HG03066 (cell line): ENCODE data around the gene C6orf89.
"Not testable (repeated sequence)": the region's sequence is repeated elsewhere in the genome, so short reads cannot be mapped to it uniquely, and the experiment has no call there.

Source experiments
- ATAC-seq: cut with Tn5 transposase; IDR thresholded peaks from one replicate; pipeline ENCODE4 v1.9.1; 2021; ENCODE audit warnings: low read depth; ENCODE audit not compliant: unreplicated experiment

C6orf89 gene

DNA sequence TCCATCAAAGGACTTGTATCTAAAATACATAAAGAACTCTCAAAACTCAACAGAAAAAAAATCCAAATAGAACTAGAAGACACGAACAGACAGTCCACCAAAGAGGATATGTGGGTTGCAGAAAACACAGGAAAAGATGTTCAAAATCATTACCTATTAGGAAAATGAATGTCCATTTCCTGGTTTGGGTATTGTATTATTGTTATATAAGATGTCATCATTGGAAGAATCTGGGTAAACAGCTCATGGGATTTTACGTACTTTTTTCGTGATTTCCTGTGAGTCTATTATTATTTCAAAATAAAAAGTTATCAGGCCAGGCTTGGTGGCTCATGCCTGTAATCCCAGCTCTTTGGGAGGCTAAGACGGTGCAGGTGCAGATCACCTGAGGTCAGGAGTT is 59.5 kb downstream of the C6orf89 start:
- ATAC-seq = no peak

GRCh38 chr6:36946526-36946925 is 60.8 kb downstream of the C6orf89 start:
- ATAC-seq = no peak

DNA sequence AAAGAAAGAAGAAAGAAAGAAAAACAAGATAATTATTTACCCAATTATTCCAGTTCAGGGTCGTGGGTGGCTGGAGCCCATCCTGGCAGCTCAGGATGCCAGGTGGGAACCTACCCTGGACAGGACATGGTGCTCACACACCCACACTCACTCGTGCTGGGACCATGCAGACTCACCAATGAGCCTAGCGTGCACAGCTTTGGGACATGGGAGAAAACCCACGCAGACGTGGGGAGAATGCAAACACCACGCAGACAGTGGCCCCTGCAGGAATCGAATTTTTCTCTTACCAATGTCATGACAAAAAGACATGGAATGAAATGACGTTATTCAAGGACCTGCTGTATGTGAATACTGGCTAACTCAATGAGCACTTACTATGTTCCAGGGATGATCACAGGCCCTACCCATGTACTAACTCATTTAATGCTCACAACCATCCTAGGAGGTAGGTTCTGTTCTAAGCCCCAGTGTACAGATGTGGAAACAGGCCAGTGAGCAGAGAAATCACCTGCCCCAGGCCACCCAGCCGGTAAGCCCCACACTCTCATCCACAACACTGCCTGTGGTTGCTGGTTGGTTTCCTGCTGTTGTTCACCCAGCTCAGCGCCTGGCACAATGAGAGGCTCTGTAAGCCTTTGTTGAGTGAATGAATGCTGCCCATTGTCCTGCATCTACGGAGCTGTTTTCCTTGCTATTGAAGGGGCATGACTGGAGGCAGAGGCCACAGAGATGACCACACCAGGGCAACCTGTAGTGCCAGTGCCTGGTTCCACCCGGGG is 62.0 kb downstream of the C6orf89 start:
- no peak for ATAC-seq

DNA sequence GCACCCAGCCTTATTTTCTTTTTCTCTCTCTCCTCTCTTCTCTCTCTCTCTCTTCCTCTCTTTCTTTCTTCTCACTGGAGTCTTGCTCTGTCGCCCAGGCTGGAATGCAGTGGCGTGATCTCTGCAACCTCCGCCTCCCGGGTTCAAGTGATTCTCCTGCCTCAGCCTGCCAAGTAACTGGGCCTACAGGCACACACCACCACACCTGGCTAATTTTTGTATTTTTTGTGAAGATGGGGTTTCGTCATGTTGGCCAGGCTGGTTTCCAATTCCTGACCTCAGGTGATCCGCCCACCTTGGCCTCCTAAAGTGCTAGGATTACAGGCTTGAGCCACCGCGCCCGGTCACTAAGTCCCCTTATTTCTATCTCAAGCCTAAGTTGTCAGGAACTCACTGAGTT is 63.3 kb downstream of the C6orf89 start:
- ATAC-seq = not testable (repeated sequence)

GRCh38 chr6:36949636-36950035 is 63.9 kb downstream of the C6orf89 start:
- ATAC-seq = no peak

- ATAC-seq = no peak
Observed at GRCh38 chr6:36953931-36954261, 68.1 kb downstream of the C6orf89 start.

DNA sequence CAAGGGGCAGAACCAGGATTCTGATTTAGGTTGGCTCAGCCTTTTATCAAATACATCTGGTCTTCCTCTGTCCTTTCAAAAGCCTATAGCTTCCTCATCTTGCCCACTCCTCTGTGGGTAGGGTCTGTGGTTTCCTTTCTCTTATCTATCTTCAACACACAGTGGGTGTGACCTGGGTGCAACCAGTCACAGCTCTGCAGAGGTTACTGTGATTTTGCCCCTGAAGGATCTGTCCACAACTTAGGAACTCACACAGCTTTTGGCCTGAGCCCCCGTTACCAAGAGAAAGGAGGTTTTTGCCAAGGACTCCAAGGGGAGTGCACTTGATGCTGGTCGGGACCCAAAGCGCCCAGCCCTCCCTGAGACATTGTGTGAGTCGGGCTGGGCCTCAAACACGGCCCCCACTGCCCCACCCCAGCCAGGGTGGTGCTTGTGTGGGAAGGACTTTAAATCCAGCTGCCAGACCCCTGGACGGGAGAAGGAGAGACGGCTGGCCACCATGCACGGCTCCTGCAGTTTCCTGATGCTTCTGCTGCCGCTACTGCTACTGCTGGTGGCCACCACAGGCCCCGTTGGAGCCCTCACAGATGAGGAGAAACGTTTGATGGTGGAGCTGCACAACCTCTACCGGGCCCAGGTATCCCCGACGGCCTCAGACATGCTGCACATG is 68.6 kb downstream of the C6orf89 start, which contains the start of gene PI16:
Gene PI16 (plus strand): TSS at position 477 of the 670 bp plus-strand sequence. CDS start 23 bp downstream, at position 500.
- ATAC-seq = no peak

DNA sequence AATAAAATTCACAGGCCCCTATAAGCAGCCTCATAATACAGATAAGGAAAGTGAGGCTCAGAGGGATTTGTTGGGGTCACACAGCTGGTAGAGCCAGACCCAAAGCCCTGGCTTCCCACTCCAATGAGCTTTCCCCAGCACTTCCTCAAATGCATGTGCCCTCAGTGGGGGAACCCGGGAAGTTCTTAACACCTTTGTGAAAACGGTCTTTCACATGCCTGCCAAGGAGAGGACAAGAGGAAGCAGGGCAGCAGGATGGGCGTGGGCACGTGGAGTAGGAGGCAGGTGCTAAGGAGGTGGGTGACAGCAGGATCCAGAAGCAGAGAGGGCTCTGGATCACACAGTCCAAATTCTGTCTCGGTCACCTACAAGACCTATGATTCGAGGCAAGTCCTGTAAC is 69.4 kb downstream of the C6orf89 start:
- ATAC-seq = no peak

DNA sequence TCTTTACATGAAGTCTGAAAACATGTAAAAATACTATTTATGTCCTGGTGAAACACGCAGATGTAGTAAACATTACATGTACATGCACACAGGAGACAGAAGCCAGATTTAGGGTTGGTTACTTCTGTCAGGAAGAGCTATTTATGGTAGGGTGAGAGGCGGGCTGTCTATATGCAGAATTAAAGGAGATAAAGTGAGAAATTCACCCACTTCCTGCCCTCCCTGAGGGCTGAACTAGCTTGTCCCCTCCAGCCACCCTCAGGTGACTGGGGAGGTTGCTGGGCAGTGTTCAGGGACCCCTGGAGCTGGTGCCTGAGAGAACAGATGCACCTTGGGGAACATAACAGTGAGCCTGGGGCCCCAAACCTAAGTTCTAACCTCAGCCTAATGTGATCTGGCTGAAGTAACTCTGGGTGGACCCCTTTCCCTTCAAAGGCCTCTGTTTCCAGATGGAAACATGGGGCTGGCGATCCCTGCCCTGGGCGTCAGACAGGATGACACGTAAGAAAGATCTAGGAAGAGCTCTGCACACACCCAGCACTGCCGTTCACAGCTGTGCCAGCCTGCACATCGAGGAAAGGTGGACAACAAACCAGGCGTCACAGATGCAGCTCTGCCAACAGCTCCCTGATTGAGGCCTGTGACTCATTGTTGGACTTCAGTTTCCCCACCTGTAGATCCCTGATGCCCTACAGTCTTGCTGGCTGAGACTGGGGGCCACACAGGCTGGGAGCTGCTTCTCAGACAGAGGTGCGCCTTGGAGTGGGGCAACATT is 70.1 kb downstream of the C6orf89 start:
- no peak for ATAC-seq

GRCh38 chr6:36956446-36956820 is 70.7 kb downstream of the C6orf89 start:
- no peak for ATAC-seq

- no peak for ATAC-seq
Observed at GRCh38 chr6:36957773-36958271, 72.1 kb downstream of the C6orf89 start.

DNA sequence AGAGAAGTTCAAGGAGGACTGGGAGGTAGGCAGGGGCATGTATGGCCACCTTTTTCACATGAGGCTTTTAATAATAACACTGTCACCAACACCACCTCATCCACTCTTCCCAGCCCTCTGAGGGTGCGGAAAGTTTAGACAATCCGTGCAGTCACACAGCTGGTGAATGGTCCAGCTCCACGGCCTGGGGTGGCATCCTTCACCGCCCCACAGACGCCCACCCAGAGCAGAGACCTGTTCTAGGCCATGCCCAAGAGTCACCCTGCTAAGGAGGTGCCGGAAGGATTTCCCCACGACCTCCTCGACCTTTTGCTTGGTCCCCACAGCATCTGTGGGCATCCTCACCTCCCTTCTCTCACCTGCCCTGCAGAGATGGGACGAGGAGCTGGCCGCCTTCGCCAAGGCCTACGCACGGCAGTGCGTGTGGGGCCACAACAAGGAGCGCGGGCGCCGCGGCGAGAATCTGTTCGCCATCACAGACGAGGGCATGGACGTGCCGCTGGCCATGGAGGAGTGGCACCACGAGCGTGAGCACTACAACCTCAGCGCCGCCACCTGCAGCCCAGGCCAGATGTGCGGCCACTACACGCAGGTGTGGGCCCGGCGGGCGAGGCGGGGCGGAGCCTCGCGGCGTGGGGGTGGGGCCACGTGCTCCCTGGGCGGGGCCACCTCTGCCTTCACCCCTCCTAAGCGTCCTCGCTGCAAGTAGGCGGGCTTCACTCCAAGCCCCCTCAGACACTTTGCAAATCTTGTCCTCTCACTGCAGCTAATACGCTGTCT is 73.2 kb downstream of the C6orf89 start:
- ATAC-seq = no peak

- no peak for ATAC-seq
Observed at GRCh38 chr6:36959555-36960250, 74.0 kb downstream of the C6orf89 start.

GRCh38 chr6:36961441-36962435 is 76.0 kb downstream of the C6orf89 start:
- ATAC-seq = no peak

DNA sequence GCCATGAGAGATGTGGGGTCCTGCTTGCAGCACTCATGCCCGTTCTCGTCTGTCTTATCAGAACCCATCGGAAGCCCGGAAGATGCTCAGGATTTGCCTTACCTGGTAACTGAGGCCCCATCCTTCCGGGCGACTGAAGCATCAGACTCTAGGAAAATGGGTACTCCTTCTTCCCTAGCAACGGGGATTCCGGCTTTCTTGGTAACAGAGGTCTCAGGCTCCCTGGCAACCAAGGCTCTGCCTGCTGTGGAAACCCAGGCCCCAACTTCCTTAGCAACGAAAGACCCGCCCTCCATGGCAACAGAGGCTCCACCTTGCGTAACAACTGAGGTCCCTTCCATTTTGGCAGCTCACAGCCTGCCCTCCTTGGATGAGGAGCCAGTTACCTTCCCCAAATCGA is 77.1 kb downstream of the C6orf89 start:
- ATAC-seq = no peak

DNA sequence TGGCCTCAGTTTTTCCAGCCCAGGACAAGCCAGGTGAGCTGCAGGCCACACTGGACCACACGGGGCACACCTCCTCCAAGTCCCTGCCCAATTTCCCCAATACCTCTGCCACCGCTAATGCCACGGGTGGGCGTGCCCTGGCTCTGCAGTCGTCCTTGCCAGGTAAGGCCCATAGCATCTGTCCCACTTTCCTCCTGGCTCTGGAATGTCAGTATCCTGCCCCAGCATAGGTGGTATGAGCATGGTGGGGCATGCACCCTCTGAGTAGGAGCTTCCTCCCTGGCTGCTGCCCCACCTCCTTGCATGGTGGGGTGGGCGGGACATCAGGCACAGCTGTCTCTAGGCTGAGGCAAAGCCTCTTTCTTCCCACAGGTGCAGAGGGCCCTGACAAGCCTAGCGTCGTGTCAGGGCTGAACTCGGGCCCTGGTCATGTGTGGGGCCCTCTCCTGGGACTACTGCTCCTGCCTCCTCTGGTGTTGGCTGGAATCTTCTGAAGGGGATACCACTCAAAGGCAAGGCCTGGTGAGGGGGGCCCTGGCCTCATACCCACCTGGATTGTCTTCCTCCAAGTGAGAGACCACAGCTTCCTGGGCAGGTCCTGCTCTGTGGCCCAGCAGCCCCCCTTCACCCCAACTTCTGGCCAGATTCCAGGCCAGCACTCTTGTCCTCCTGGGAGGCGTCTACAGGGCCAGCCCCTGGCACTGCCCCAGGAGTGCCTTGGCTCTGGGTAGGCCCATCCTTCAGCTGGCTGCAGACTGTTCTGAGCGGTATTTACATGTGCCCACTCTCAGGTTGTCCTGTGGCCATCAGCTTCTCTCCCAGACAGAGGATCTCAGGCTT is 77.9 kb downstream of the C6orf89 start:
- ATAC-seq = no peak

DNA sequence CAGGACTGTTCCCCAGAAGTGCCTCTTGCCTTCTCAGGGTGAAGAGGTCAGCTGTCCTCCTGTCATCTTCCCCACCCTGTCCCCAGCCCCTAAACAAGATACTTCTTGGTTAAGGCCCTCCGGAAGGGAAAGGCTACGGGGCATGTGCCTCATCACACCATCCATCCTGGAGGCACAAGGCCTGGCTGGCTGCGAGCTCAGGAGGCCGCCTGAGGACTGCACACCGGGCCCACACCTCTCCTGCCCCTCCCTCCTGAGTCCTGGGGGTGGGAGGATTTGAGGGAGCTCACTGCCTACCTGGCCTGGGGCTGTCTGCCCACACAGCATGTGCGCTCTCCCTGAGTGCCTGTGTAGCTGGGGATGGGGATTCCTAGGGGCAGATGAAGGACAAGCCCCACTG is 78.6 kb downstream of the C6orf89 start:
- ATAC-seq = no peak

DNA sequence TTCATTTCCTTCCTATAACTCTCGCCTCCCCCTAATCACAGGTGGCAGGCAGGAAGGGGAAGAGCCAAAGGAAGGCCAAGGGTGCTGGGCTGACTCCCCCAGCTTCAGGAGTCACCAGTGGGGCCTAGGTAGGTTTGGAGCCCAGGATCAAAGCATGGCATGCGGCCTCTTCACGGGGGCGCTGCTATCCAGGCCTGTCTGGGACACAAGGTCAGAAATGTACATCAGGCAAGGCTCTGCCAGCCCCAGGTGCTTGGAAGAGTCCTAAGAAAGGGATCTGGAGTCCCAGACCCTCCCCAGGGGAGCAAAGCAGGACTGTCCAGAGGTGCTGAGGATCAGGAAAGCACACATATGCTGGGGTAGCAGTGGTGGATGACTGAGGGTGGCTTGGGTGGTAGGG is 79.2 kb downstream of the C6orf89 start:
- ATAC-seq = no peak
